GM12878 (cell line): Measurements from ENCODE around the gene NUDT3. TPM values are rescaled to one million over a fixed set of nuclear protein-coding genes. Genes with fewer than 3 reads are reported as not detected.
A peak's percentile ranks its signal among the peaks of the same experiment; 100 is the strongest.

Experiments
- ATAC-seq: fragments of 200-7000 bp; cut with Tn5 transposase; 3 replicates; pipeline ENCODE4 v1.9.1; 2020; ENCODE audit warnings: mild to moderate bottlenecking, moderate library complexity
- BruUV-seq: library from RNA; stranded (reverse); fragments of 400-500 nt; replicated peaks from 2 replicates; lab custom pipeline; 2021; lab: Mats Ljungman, UMichigan
- CTCF ChIA-PET: fragments of 300-600 bp; sonication (Branson Sonifier 250); formaldehyde crosslinking; extraction: SDS; loops from one replicate; lab custom pipeline; 2021; ENCODE audit warnings: inconsistent platforms; lab: Yijun Ruan, JAX
- POLR2A ChIA-PET: fragments of 350-600 bp; formaldehyde crosslinking; extraction: SDS; loops from one replicate; lab custom pipeline; 2021; ENCODE audit warnings: inconsistent platforms; lab: Charles Lee
- RAD21 ChIA-PET: fragments of 300-600 bp; sonication (Branson Sonifier 250); formaldehyde crosslinking; loops from one replicate; lab custom pipeline; 2023; ENCODE audit warnings: antibody characterized with exemption; ENCODE audit not compliant: unreplicated experiment; lab: Charles Lee
- SMC1A ChIA-PET: fragments of 300-600 bp; sonication (Branson Sonifier 250); formaldehyde crosslinking; loops from one replicate; lab custom pipeline; 2023; ENCODE audit not compliant: unreplicated experiment, uncharacterized antibody; lab: Charles Lee
- DNase-seq: peaks from one replicate; pipeline ENCODE4 v3.0.0-alpha.2; 2011; ENCODE audit warnings: low read depth, low spot score
- FAIRE-seq: peaks from 3 replicates; lab custom pipeline; 2011; peaks lifted over from hg19 to GRCh38; lab: Jason Lieb, UNC
- H2AFZ ChIP-seq: 2 replicates; pipeline ENCODE4 v1.6.0; 2011; ENCODE audit warnings: low read depth, low read length, control low read depth; ENCODE audit not compliant: control insufficient read depth
- H3K27ac ChIP-seq: 2 replicates; pipeline ENCODE4 v1.5.1; 2011; ENCODE audit warnings: control low read depth; ENCODE audit not compliant: control insufficient read depth, insufficient read depth
- H3K27me3 ChIP-seq, 2 experiments: replicated peaks in 1 of 2; 2 replicates each; pipeline versions ENCODE4 v1.6.0 to v1.6.1; 2011; ENCODE audit warnings: low read length in 1 of 2; ENCODE audit not compliant: control insufficient read depth in 2 of 2, insufficient read depth in 2 of 2
- H3K36me3 ChIP-seq, 2 experiments: 2 replicates each; pipeline ENCODE4 v1.5.1; 2011; ENCODE audit warnings: low read length in 1 of 2; ENCODE audit not compliant: control insufficient read depth in 2 of 2, insufficient read depth in 2 of 2
- H3K4me1 ChIP-seq: 2 replicates; pipeline ENCODE4 v1.6.1; 2011; ENCODE audit warnings: mild to moderate bottlenecking, low read length, moderate library complexity, mixed read lengths; ENCODE audit not compliant: control insufficient read depth, insufficient read depth
- H3K4me2 ChIP-seq: 2 replicates; pipeline ENCODE4 v1.6.0; 2011; ENCODE audit warnings: control low read depth; ENCODE audit not compliant: control insufficient read depth, insufficient read depth
- H3K4me3 ChIP-seq: fragments of 200-600 bp; sonication (generic); 2 replicates; pipeline ENCODE4 v1.5.1; 2016
- H3K79me2 ChIP-seq: 2 replicates; pipeline ENCODE4 v1.6.0; 2011; ENCODE audit warnings: low read length; ENCODE audit not compliant: control insufficient read depth, insufficient read depth
- H3K9ac ChIP-seq: 2 replicates; pipeline ENCODE4 v1.8.0; 2011; ENCODE audit warnings: low read length, control low read depth, mixed read lengths; ENCODE audit not compliant: control insufficient read depth, insufficient read depth
- H3K9me3 ChIP-seq: replicated peaks from 3 replicates; pipeline ENCODE4 v1.5.1; 2011; ENCODE audit warnings: mild to moderate bottlenecking, low read length; ENCODE audit not compliant: control insufficient read depth, insufficient read depth
- H4K20me1 ChIP-seq: 2 replicates; pipeline ENCODE4 v1.6.0; 2011; ENCODE audit not compliant: control insufficient read depth, insufficient read depth
- BHLHE40 ChIP-seq, 2 experiments: fragments of 450-650 bp in 1 of 2; IDR thresholded peaks; 2 replicates each; pipeline ENCODE4 v1.6.1; 2011 to 2017; ENCODE audit warnings: low read depth in 2 of 2, borderline replicate concordance in 1 of 2, improper control_type of control experiment in 1 of 2, low read length in 1 of 2, mild to moderate bottlenecking in 1 of 2
- BMI1 ChIP-seq: fragments of 450-650 bp; IDR thresholded peaks from 2 replicates; pipeline ENCODE4 v1.6.1; 2016; ENCODE audit warnings: mild to moderate bottlenecking, moderate library complexity, borderline replicate concordance
- CBX5 ChIP-seq: sonication (generic); IDR thresholded peaks from 2 replicates; pipeline ENCODE4 v1.6.1; 2016; ENCODE audit warnings: low read depth, moderate library complexity, mild to moderate bottlenecking, inconsistent platforms
- CHD1 ChIP-seq: IDR thresholded peaks from 2 replicates; pipeline ENCODE4 v1.6.1; 2012; ENCODE audit warnings: low read depth, low read length, improper control_type of control experiment
- IKZF1 ChIP-seq: fragments of 450-650 bp; conservative IDR thresholded peaks from 2 replicates; pipeline ENCODE4 v1.6.1; 2017; ENCODE audit warnings: antibody characterized with exemption, mild to moderate bottlenecking
- KDM1A ChIP-seq: fragments of 200-600 bp; sonication (generic); IDR thresholded peaks from 2 replicates; pipeline ENCODE4 v1.6.1; 2016; ENCODE audit warnings: borderline replicate concordance
- MTA3 ChIP-seq: IDR thresholded peaks from 2 replicates; pipeline ENCODE4 v1.6.1; 2012; ENCODE audit warnings: low read length, inconsistent platforms, borderline replicate concordance
- NFYB ChIP-seq: IDR thresholded peaks from 2 replicates; pipeline ENCODE4 v1.6.1; 2011; ENCODE audit warnings: low read depth, mild to moderate bottlenecking, low read length, improper control_type of control experiment, moderate library complexity; ENCODE audit not compliant: insufficient read depth
- POLR2AphosphoS2 ChIP-seq: IDR thresholded peaks from 2 replicates; pipeline ENCODE4 v1.6.1; 2011; ENCODE audit warnings: low read depth, mild to moderate bottlenecking, low read length, improper control_type of control experiment, moderate library complexity
- POLR2AphosphoS5 ChIP-seq: IDR thresholded peaks from 2 replicates; pipeline ENCODE4 v1.6.1; 2011; ENCODE audit warnings: mild to moderate bottlenecking, low read length, inconsistent platforms
- PRDM15 ChIP-seq: fragments of 450-650 bp; formaldehyde crosslinking; IDR thresholded peaks from 2 replicates; pipeline ENCODE4 v1.4.0; 2020; ENCODE audit warnings: mild to moderate bottlenecking, moderate library complexity
- RAD21 ChIP-seq: IDR thresholded peaks from 2 replicates; pipeline ENCODE4 v1.6.1; 2011; ENCODE audit warnings: mild to moderate bottlenecking, low read depth, low read length, moderate library complexity; ENCODE audit not compliant: insufficient read depth
- RCOR1 ChIP-seq: conservative IDR thresholded peaks from 2 replicates; pipeline ENCODE4 v1.6.1; 2012; ENCODE audit warnings: low read depth, low read length, improper control_type of control experiment
- WRNIP1 ChIP-seq: IDR thresholded peaks from 2 replicates; pipeline ENCODE4 v1.6.1; 2011; ENCODE audit warnings: low read depth, low read length, improper control_type of control experiment, borderline replicate concordance
- ZNF274 ChIP-seq: IDR thresholded peaks from one replicate; pipeline ENCODE4 v1.8.0; 2011; ENCODE audit not compliant: insufficient read length, insufficient read depth
- WGBS: methylation state at CpG from one replicate; pipeline ENCODE4 v1.1.6; 2016; ENCODE audit warnings: low lambda C conversion rate; ENCODE audit not compliant: insufficient replicate concordance, insufficient coverage; ENCODE audit errors: missing lambda C conversion rate; 5-methylcytosine and 5-hydroxymethylcytosine counted together
- in situ Hi-C: fragments of 300-500 bp; cut with MboI; formaldehyde crosslinking; loops from 9 replicates; pipeline ENCODE4 v1.14.3; 2018; ENCODE audit warnings: mixed read lengths
- intact Hi-C: fragments of 100-400 bp; cut with micrococcal nuclease; formaldehyde crosslinking; loops from one replicate; pipeline ENCODE4 v1.14.2; 2022; ENCODE audit not compliant: unreplicated experiment
- polyA plus RNA-seq, 11 experiments: library from polyadenylated mRNA; depleted of rRNA in 4 of 11; unstranded in 6 of 11; stranded (reverse) in 5 of 11; fragments of >200 nt; fragmentation: Nextera tagmentation in 4 of 11; fragmentation: Illumina TruSeq in 1 of 11; extraction: Ambion mirVana in 4 of 11; extraction: Trizol in 1 of 11; gene quantifications; 1 replicate in 1 of 11; 2 replicates in 10 of 11; pipeline versions ENCODE4 v1.2.1 to v1.2.3, GENCODE V29; 2011 to 2016; ENCODE audit warnings: inconsistent platforms in 2 of 11, missing spikeins in 2 of 11, low read depth in 1 of 11
- total RNA-seq, 4 experiments: library from RNA; depleted of rRNA in 3 of 4; stranded (reverse); fragments of >200 nt in 3 of 4; fragmentation: Illumina TruSeq in 1 of 4; extraction: Trizol in 1 of 4; gene quantifications; 2 replicates each; pipeline versions ENCODE4 v1.2.1 to v1.2.3, GENCODE V29; 2013 to 2021
- TF ChIP-seq, protein P1 (sequence below): IDR thresholded peaks from 2 replicates; pipeline ENCODE4 v1.6.1; 2012; ENCODE audit warnings: low read depth, low read length, improper control_type of control experiment
- TF ChIP-seq, protein P2 (sequence below): fragments of 450-650 bp; IDR thresholded peaks from 2 replicates; pipeline ENCODE4 v1.6.1; 2017; ENCODE audit warnings: borderline replicate concordance

The NUDT3 gene
- total and polyA plus RNA-seq, 10 of the 15 experiments (the other 5 are each of a cell fraction or from before 2014, with no cell fraction given) = 2.4 to 32.3 (median 25.5) TPM

- SMC1A ChIA-PET = interaction anchor here (1.0 to 1.3 kb wide), 2 partner anchors 12 to 179 kb away, joined by 4 to 10 read pairs; no protein-coding TSS in a partner anchor
- Histone ChIP-seq H3K9ac (peak overlapping the region; percentile 85), H3K9me3 (no peaks in the 10 kb centered on the region), H3K27me3 (no peaks in the 10 kb centered on the region), H3K27ac (peak overlapping the region; percentile 88), H3K4me2 (peak overlapping the region; percentile 65), H3K36me3 (peaks cover 4 to 7% of the 10 kb centered on the region in 2 experiments; a peak in 3 of 4 replicates), H4K20me1 (peaks cover 5% of the 10 kb centered on the region; the same call in 1 of the 2 replicates), H2AFZ (no peak overlapping the region; the same call in none of the 2 replicates), H3K79me2 (peaks cover 40% of the 10 kb centered on the region), H3K4me1 (peaks cover 21% of the 10 kb centered on the region), H3K4me3 (peak overlapping the region; percentile 74)
- RAD21 ChIA-PET = interaction anchor here (1.0 to 2.1 kb wide), 7 partner anchors 13 to 190 kb away, joined by 3 to 17 read pairs (median 5); partner anchors contain the start of gene SMIM29
- in situ Hi-C loops (loop anchor here (25.0 kb wide), 1 partner anchor 376 kb away; no protein-coding TSS in a partner anchor), intact Hi-C loops (loop anchor here (1.0 kb wide), 1 partner anchor 12 kb away; no protein-coding TSS in a partner anchor)
- BruUV-seq = TSS peak; percentile 99
- DNase-seq (no peak), FAIRE-seq (peak; percentile 69), ATAC-seq (peak; percentile 32)
- POLR2A ChIA-PET = interaction anchor here (0.8 to 2.1 kb wide), 10 partner anchors 9 to 421 kb away, joined by 3 to 20 read pairs (median 4); partner anchors contain the start of gene SMIM29
- CTCF ChIA-PET = interaction anchor here (1.0 to 1.5 kb wide), 3 partner anchors 13 to 79 kb away, joined by 4 to 6 read pairs (median 5); partner anchors contain the start of gene SMIM29
- WGBS = 2% methylated on average over 13 of the region's 13 CpGs
- TF ChIP-seq BMI1 = no peak
- no peak; the same call in 1 of the 2 replicates for TF ChIP-seq RCOR1
- no peak for TF ChIP-seq ZNF274
- no peak for TF ChIP-seq KDM1A
- TF ChIP-seq CBX5 = peak; percentile 15; the same call in 1 of the 2 replicates
- TF ChIP-seq, protein P1, sequence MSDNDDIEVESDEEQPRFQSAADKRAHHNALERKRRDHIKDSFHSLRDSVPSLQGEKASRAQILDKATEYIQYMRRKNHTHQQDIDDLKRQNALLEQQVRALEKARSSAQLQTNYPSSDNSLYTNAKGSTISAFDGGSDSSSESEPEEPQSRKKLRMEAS = no peak
- peak; percentile 98; the same call in 1 of the 2 replicates for TF ChIP-seq MTA3
- TF ChIP-seq IKZF1 = no peak
- TF ChIP-seq NFYB = no peak
- TF ChIP-seq BHLHE40 (IDR thresholded peaks at IDR 0.05; ENCODE audit: borderline replicate concordance in 1 of 2, low read depth in 2 of 2, low read length in 1 of 2) = peak in 1 of 2 experiments; percentile 67; a peak in 2 of 4 replicates
- TF ChIP-seq PRDM15 = no peak
- no peak for TF ChIP-seq POLR2AphosphoS2
- TF ChIP-seq WRNIP1 = no peak
- no peak for TF ChIP-seq CHD1
- no peak for TF ChIP-seq RAD21
- TF ChIP-seq POLR2AphosphoS5 = peak; percentile 57; the same call in 1 of the 2 replicates
- TF ChIP-seq, protein P2, sequence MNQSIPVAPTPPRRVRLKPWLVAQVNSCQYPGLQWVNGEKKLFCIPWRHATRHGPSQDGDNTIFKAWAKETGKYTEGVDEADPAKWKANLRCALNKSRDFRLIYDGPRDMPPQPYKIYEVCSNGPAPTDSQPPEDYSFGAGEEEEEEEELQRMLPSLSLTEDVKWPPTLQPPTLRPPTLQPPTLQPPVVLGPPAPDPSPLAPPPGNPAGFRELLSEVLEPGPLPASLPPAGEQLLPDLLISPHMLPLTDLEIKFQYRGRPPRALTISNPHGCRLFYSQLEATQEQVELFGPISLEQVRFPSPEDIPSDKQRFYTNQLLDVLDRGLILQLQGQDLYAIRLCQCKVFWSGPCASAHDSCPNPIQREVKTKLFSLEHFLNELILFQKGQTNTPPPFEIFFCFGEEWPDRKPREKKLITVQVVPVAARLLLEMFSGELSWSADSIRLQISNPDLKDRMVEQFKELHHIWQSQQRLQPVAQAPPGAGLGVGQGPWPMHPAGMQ = no peak
These were observed 156.4 kb downstream of the NUDT3 start for GRCh38 chr6:34236131-34236442.
